ENCODE results near the gene PPP1R36. TPM values are rescaled to one million over a fixed set of nuclear protein-coding genes. Genes with fewer than 3 reads are reported as not detected.

The PPP1R36 gene
- total RNA-seq, 1 experiment from 2014 or later: not detected

- POLR2A ChIA-PET (ENCODE audit: unreplicated experiment): interaction anchor here (0.6 to 0.7 kb wide), 2 partner anchors 54 to 157 kb away, joined by 3 to 4 read pairs; no protein-coding TSS in a partner anchor
- Histone ChIP-seq H3K4me2 (peak overlapping the region; percentile 8; the same call in 1 of the 2 replicates), H2AFZ (no peak overlapping the region), H4K20me1 (ENCODE audit: insufficient read depth) (peaks cover 43% of the 10 kb centered on the region), H3K27ac (0 out of 2 replicates have a peak overlapping the region, but pooled peaks have one; percentile 32), H3K4me1 (replicated peaks; ENCODE audit: insufficient read depth) (peaks cover 48% of the 10 kb centered on the region), H3K79me2 (ENCODE audit: low read depth) (peaks cover 85% of the 10 kb centered on the region), H3K9me3 (ENCODE audit: insufficient read depth, low read depth) (no peaks in the 10 kb centered on the region), H3K36me3 (ENCODE audit: low read depth) (0 out of 2 replicates have a peak, but pooled peaks cover 8% of the 10 kb centered on the region), H3K4me3 (no peak overlapping the region), H3K27me3 (ENCODE audit: insufficient read depth, low read depth) (no peaks in the 10 kb centered on the region), H3K9me2 (ENCODE audit: insufficient read depth) (no peaks in the 10 kb centered on the region), H3F3A (ENCODE audit: insufficient read depth, low read depth) (peaks cover 30% of the 10 kb centered on the region; the same call in 1 of the 2 replicates)
- no TSS peak for BruUV-seq (replicated peaks)
- CTCF ChIA-PET: no interaction called here
- no peak for DNase-seq
- intact Hi-C loops (cut with micrococcal nuclease; ENCODE audit: unreplicated experiment): loop anchor here (10.0 kb wide), 2 partner anchors 197 to 407 kb away; partner anchors contain the start of genes CHURC1 and PLEKHG3
- TF ChIP-seq EZH2 (IDR thresholded peaks at IDR 0.05; ENCODE audit: low read depth): no peak
- TF ChIP-seq, protein P1, sequence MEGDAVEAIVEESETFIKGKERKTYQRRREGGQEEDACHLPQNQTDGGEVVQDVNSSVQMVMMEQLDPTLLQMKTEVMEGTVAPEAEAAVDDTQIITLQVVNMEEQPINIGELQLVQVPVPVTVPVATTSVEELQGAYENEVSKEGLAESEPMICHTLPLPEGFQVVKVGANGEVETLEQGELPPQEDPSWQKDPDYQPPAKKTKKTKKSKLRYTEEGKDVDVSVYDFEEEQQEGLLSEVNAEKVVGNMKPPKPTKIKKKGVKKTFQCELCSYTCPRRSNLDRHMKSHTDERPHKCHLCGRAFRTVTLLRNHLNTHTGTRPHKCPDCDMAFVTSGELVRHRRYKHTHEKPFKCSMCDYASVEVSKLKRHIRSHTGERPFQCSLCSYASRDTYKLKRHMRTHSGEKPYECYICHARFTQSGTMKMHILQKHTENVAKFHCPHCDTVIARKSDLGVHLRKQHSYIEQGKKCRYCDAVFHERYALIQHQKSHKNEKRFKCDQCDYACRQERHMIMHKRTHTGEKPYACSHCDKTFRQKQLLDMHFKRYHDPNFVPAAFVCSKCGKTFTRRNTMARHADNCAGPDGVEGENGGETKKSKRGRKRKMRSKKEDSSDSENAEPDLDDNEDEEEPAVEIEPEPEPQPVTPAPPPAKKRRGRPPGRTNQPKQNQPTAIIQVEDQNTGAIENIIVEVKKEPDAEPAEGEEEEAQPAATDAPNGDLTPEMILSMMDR (conservative IDR thresholded peaks at IDR 0.05): no peak
Measured at GRCh38 chr14:64508215-64508776, 41.5 kb upstream of the PPP1R36 start.

DNA sequence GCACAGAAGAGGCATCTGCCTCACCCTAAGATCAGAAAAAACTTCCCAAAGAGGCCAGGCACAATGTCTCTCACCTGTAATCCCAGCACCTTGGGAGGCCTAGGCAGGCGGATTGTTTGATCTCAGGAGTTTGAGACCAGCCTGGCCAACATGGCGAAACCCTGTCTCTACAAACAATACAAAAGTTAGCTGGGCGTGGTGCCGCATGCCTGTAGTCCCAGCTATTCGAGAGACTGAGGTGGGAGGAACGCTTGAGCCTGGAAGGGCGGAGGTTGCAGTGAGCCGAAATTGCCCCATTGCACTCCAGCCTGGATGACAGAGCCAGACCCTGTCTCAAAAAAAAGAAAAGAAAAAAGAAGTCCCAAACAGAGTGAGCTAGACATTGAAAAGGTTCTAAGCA lies 40.7 kb upstream of the PPP1R36 start:
- Histone ChIP-seq H3K4me1 (replicated peaks; ENCODE audit: insufficient read depth) (peaks cover 50% of the 10 kb centered on the region), H3K4me2 (no peak overlapping the region), H3K27me3 (ENCODE audit: insufficient read depth, low read depth) (no peaks in the 10 kb centered on the region), H3K4me3 (no peak overlapping the region), H3K79me2 (ENCODE audit: low read depth) (peaks cover 91% of the 10 kb centered on the region), H3K27ac (no peak overlapping the region), H3K36me3 (ENCODE audit: low read depth) (peaks cover 10% of the 10 kb centered on the region; the same call in 1 of the 2 replicates), H3K9me2 (ENCODE audit: insufficient read depth) (no peaks in the 10 kb centered on the region), H4K20me1 (ENCODE audit: insufficient read depth) (peaks cover 47% of the 10 kb centered on the region), H2AFZ (no peak overlapping the region), H3K9me3 (ENCODE audit: insufficient read depth, low read depth) (no peaks in the 10 kb centered on the region), H3F3A (ENCODE audit: insufficient read depth, low read depth) (peaks cover 30% of the 10 kb centered on the region; the same call in 1 of the 2 replicates)
- ChIA-PET POLR2A (ENCODE audit: unreplicated experiment) (interaction anchor here (0.7 kb wide), 1 partner anchor 53 kb away, joined by 3 read pairs; no protein-coding TSS in a partner anchor), CTCF (interaction anchor here (0.7 kb wide), 1 partner anchor 116 kb away, joined by 3 read pairs; no protein-coding TSS in a partner anchor)
- no TSS peak for BruUV-seq (replicated peaks)
- TF ChIP-seq, protein P1 (conservative IDR thresholded peaks at IDR 0.05): no peak
- no peak for TF ChIP-seq EZH2 (IDR thresholded peaks at IDR 0.05; ENCODE audit: low read depth)
- DNase-seq: no peak
- intact Hi-C loops (cut with micrococcal nuclease; ENCODE audit: unreplicated experiment): loop anchor here (10.0 kb wide), 2 partner anchors 196 to 406 kb away; partner anchors contain the start of genes CHURC1 and PLEKHG3

GRCh38 chr14:64510825-64511671 lies 38.7 kb upstream of the PPP1R36 start:
- peaks cover 33% of the 10 kb centered on the region; the same call in 1 of the 2 replicates for H3F3A ChIP-seq (ENCODE audit: insufficient read depth, low read depth)
- H3K9me2 ChIP-seq (ENCODE audit: insufficient read depth): no peaks in the 10 kb centered on the region
- no TSS peak for BruUV-seq (replicated peaks)
- no peaks in the 10 kb centered on the region for H3K9me3 ChIP-seq (ENCODE audit: insufficient read depth, low read depth)
- peaks cover 14% of the 10 kb centered on the region; the same call in 1 of the 2 replicates for H3K36me3 ChIP-seq (ENCODE audit: low read depth)
- H3K27me3 ChIP-seq (ENCODE audit: insufficient read depth, low read depth): no peaks in the 10 kb centered on the region
- H3K4me1 ChIP-seq (replicated peaks; ENCODE audit: insufficient read depth): peaks cover 58% of the 10 kb centered on the region
- H3K4me3 ChIP-seq: no peak overlapping the region
- peak overlapping the region; percentile 35 for H3K27ac ChIP-seq
- TF ChIP-seq EZH2 (IDR thresholded peaks at IDR 0.05; ENCODE audit: low read depth): no peak
- TF ChIP-seq, protein P1 (conservative IDR thresholded peaks at IDR 0.05): peak; percentile 95
- ChIA-PET CTCF (interaction anchor here (0.5 to 1.2 kb wide), 4 partner anchors 9 to 118 kb away, joined by 3 to 6 read pairs (median 4); no protein-coding TSS in a partner anchor), POLR2A (ENCODE audit: unreplicated experiment) (interaction anchor here (0.6 to 0.8 kb wide), 5 partner anchors 66 to 806 kb away, joined by 3 to 6 read pairs (median 4); partner anchors contain the start of gene MTHFD1)
- H2AFZ ChIP-seq: no peak overlapping the region
- peak; percentile 62 to 64 for DNase-seq
- H4K20me1 ChIP-seq (ENCODE audit: insufficient read depth): peaks cover 55% of the 10 kb centered on the region
- intact Hi-C loops (cut with micrococcal nuclease; ENCODE audit: unreplicated experiment): loop anchor here (1.0 kb wide), 1 partner anchor 167 kb away; no protein-coding TSS in a partner anchor
- peak overlapping the region; percentile 32 for H3K4me2 ChIP-seq
- peaks cover 98% of the 10 kb centered on the region for H3K79me2 ChIP-seq (ENCODE audit: low read depth)

All from PC-9 (cell line).